OCI-LY7 (cell line): ENCODE data around the gene ASB1. TPM values are rescaled to one million over a fixed set of nuclear protein-coding genes. Genes with fewer than 3 reads are reported as not detected.

Experiments
- BruUV-seq: library from RNA; stranded (reverse); fragments of 400-500 nt; replicated peaks from 2 replicates; lab custom pipeline; 2021; lab: Mats Ljungman, UMichigan
- CTCF ChIA-PET: fragments of 300-600 bp; sonication (Branson Sonifier 250); formaldehyde crosslinking; loops from one replicate; lab custom pipeline; 2022; ENCODE audit warnings: antibody characterized with exemption; ENCODE audit not compliant: unreplicated experiment; lab: Charles Lee
- POLR2A ChIA-PET: fragments of 300-600 bp; sonication (Branson Sonifier 250); formaldehyde crosslinking; loops from one replicate; lab custom pipeline; 2022; ENCODE audit warnings: antibody characterized with exemption; lab: Charles Lee
- DNase-seq: peaks from one replicate; pipeline ENCODE4 v3.0.0-alpha.2; 2015; ENCODE audit warnings: low spot score
- H2AFZ ChIP-seq: fragments of 200-600 bp; sonication (generic), shearing (Covaris generic); 2 replicates; pipeline ENCODE4 v1.6.1; 2014; ENCODE audit warnings: mild to moderate bottlenecking, antibody characterized with exemption, low read length, moderate library complexity
- H3K27ac ChIP-seq: fragments of 200-600 bp; sonication (generic); 2 replicates; pipeline ENCODE4 v1.5.1; 2014; ENCODE audit warnings: mixed run types, low read depth, mild to moderate bottlenecking, moderate library complexity, low read length, inconsistent platforms; ENCODE audit not compliant: poor library complexity, severe bottlenecking
- H3K36me3 ChIP-seq: fragments of 200-600 bp; sonication (generic); 2 replicates; pipeline ENCODE4 v1.6.1; 2014; ENCODE audit warnings: mild to moderate bottlenecking, antibody characterized with exemption, low read length, moderate library complexity, mixed read lengths; ENCODE audit not compliant: insufficient read depth
- H3K4me1 ChIP-seq: fragments of 200-600 bp; sonication (generic); 2 replicates; pipeline ENCODE4 v1.5.1; 2014; ENCODE audit warnings: mild to moderate bottlenecking, low read length; ENCODE audit not compliant: insufficient read depth, poor library complexity, severe bottlenecking
- H3K4me2 ChIP-seq: fragments of 200-600 bp; sonication (generic); 2 replicates; pipeline ENCODE4 v1.6.1; 2014; ENCODE audit warnings: mild to moderate bottlenecking, low read length
- H3K4me3 ChIP-seq: fragments of 200-600 bp; sonication (generic); 2 replicates; pipeline ENCODE4 v1.5.1; 2014; ENCODE audit warnings: mild to moderate bottlenecking, low read depth, low read length; ENCODE audit not compliant: poor library complexity, severe bottlenecking
- H3K79me2 ChIP-seq: fragments of 200-600 bp; sonication (generic); 2 replicates; pipeline ENCODE4 v1.6.1; 2016; ENCODE audit warnings: low read depth, mild to moderate bottlenecking, low read length, moderate library complexity, mixed read lengths; ENCODE audit not compliant: insufficient read depth
- H3K9me2 ChIP-seq: fragments of 200-600 bp; sonication (generic); 2 replicates; pipeline ENCODE4 v1.6.1; 2016; ENCODE audit warnings: mild to moderate bottlenecking, low read length, mixed read lengths; ENCODE audit not compliant: insufficient read depth
- H3K9me3 ChIP-seq: fragments of 200-600 bp; sonication (generic); 2 replicates; pipeline ENCODE4 v1.6.1; 2014; ENCODE audit warnings: mild to moderate bottlenecking, mixed run types, low read length, mixed read lengths
- H4K20me1 ChIP-seq: fragments of 200-600 bp; sonication (generic); 2 replicates; pipeline ENCODE4 v1.6.1; 2014; ENCODE audit warnings: mild to moderate bottlenecking, antibody characterized with exemption, low read length, moderate library complexity, mixed read lengths; ENCODE audit not compliant: insufficient read depth
- CTCF ChIP-seq: fragments of 200-600 bp; sonication (generic); conservative IDR thresholded peaks from 2 replicates; pipeline ENCODE4 v1.5.1; 2014; ENCODE audit warnings: mild to moderate bottlenecking, antibody characterized with exemption, low read length, moderate library complexity, mixed read lengths
- EZH2phosphoT487 ChIP-seq: fragments of 200-600 bp; sonication (generic); IDR thresholded peaks from 2 replicates; pipeline ENCODE4 v1.6.1; 2018; ENCODE audit warnings: low read depth, borderline replicate concordance, mild to moderate bottlenecking, mixed run types, antibody characterized with exemption, low read length, moderate library complexity, mixed read lengths
- intact Hi-C: fragments of 100-400 bp; cut with micrococcal nuclease; formaldehyde crosslinking; loops from one replicate; pipeline ENCODE4 v1.10.0; 2022; ENCODE audit not compliant: unreplicated experiment
- total RNA-seq, 2 experiments: library from RNA; depleted of rRNA in 1 of 2; stranded (reverse); fragments of >200 nt in 1 of 2; shearing (Covaris generic) in 1 of 2; gene quantifications; 2 replicates each; pipeline ENCODE4 v1.2.3, GENCODE V29; 2014 to 2022

The ASB1 gene
- total RNA-seq, 2 experiments from 2014 or later: 19.4 to 37.7 TPM

- no peak for TF ChIP-seq EZH2phosphoT487
- no peak for TF ChIP-seq CTCF
Observed at GRCh38 chr2:238483021-238483420, 56.3 kb downstream of the ASB1 start.

GRCh38 chr2:238483656-238484055 is 56.9 kb downstream of the ASB1 start:
- POLR2A ChIA-PET: interaction anchor here (1.5 kb wide), 1 partner anchor 10 kb away, joined by 3 read pairs; no protein-coding TSS in a partner anchor
- TF ChIP-seq EZH2phosphoT487 (no peak), CTCF (no peak)
- Histone ChIP-seq H4K20me1 (no peaks in the 10 kb centered on the region), H3K27ac (no peak overlapping the region), H2AFZ (no peak overlapping the region), H3K4me1 (no peaks in the 10 kb centered on the region), H3K9me3 (0 out of 2 replicates have a peak, but pooled peaks cover 9% of the 10 kb centered on the region), H3K9me2 (no peaks in the 10 kb centered on the region), H3K4me3 (no peak overlapping the region), H3K4me2 (no peak overlapping the region), H3K36me3 (no peaks in the 10 kb centered on the region), H3K79me2 (no peaks in the 10 kb centered on the region)
- DNase-seq: no peak
- intact Hi-C loops: no loop called here
- CTCF ChIA-PET: no interaction called here
- BruUV-seq: no TSS peak

More at GRCh38 chr2:238483021-238483420, 56.3 kb downstream of the ASB1 start:
- no peaks in the 10 kb centered on the region for H3K9me2 ChIP-seq
- 0 out of 2 replicates have a peak, but pooled peaks cover 9% of the 10 kb centered on the region for H3K9me3 ChIP-seq
- intact Hi-C loops: no loop called here
- POLR2A ChIA-PET: no interaction called here
- H3K4me2 ChIP-seq: no peak overlapping the region
- H3K4me3 ChIP-seq: no peak overlapping the region
- H3K36me3 ChIP-seq: no peaks in the 10 kb centered on the region
- H3K27ac ChIP-seq: no peak overlapping the region
- DNase-seq: no peak
- H2AFZ ChIP-seq: no peak overlapping the region
- H3K79me2 ChIP-seq: no peaks in the 10 kb centered on the region
- no peaks in the 10 kb centered on the region for H4K20me1 ChIP-seq
- no peaks in the 10 kb centered on the region for H3K4me1 ChIP-seq
- BruUV-seq: no TSS peak
- CTCF ChIA-PET: no interaction called here
